Loucy (cell line): ENCODE results near the gene BAIAP2L1.

Source experiments
- H2AFZ ChIP-seq: fragments of 200-600 bp; sonication (generic); 2 replicates; pipeline ENCODE4 v1.6.0; 2016; ENCODE audit warnings: antibody characterized with exemption, mild to moderate bottlenecking, low read length, moderate library complexity
- H3F3A ChIP-seq: fragments of 200-600 bp; 2 replicates; pipeline ENCODE4 v1.6.0; 2016; ENCODE audit warnings: antibody characterized with exemption, low read depth, mild to moderate bottlenecking
- H3K27me3 ChIP-seq: fragments of 200-600 bp; sonication (generic); 2 replicates; pipeline ENCODE4 v1.6.1; 2014; ENCODE audit warnings: low read length, mild to moderate bottlenecking; ENCODE audit not compliant: insufficient read depth, poor library complexity, severe bottlenecking
- H3K36me3 ChIP-seq: fragments of 200-600 bp; sonication (generic); 2 replicates; pipeline ENCODE4 v1.6.1; 2016; ENCODE audit warnings: low read length; ENCODE audit not compliant: insufficient read depth
- H3K4me1 ChIP-seq: fragments of 200-600 bp; sonication (generic); 2 replicates; pipeline ENCODE4 v1.5.1; 2014; ENCODE audit warnings: low read length, mild to moderate bottlenecking; ENCODE audit not compliant: insufficient read depth, poor library complexity, severe bottlenecking
- H3K4me2 ChIP-seq: fragments of 200-600 bp; sonication (generic); 2 replicates; pipeline ENCODE4 v1.6.0; 2014; ENCODE audit warnings: antibody characterized with exemption, low read length, low read depth, mild to moderate bottlenecking; ENCODE audit not compliant: poor library complexity, severe bottlenecking
- H3K4me3 ChIP-seq: fragments of 200-600 bp; sonication (generic); 2 replicates; pipeline ENCODE4 v1.5.1; 2014; ENCODE audit warnings: low read length, mild to moderate bottlenecking, mixed read lengths; ENCODE audit not compliant: poor library complexity, severe bottlenecking
- H3K79me2 ChIP-seq: fragments of 200-600 bp; sonication (generic); 2 replicates; pipeline ENCODE4 v1.6.1; 2014; ENCODE audit warnings: low read length; ENCODE audit not compliant: insufficient read depth
- H3K9ac ChIP-seq: fragments of 200-600 bp; sonication (generic); 2 replicates; pipeline ENCODE4 v1.6.0; 2014; ENCODE audit warnings: mild to moderate bottlenecking, low read depth, low read length, moderate library complexity; ENCODE audit not compliant: poor library complexity, severe bottlenecking
- H3K9me2 ChIP-seq: fragments of 200-600 bp; sonication (generic); replicated peaks from 2 replicates; pipeline ENCODE4 v1.6.1; 2016; ENCODE audit warnings: low read depth, low read length, mixed read lengths
- H3K9me3 ChIP-seq: fragments of 200-600 bp; sonication (generic); 2 replicates; pipeline ENCODE4 v1.6.1; 2014; ENCODE audit warnings: mild to moderate bottlenecking, antibody characterized with exemption, low read length, low read depth; ENCODE audit not compliant: insufficient read depth
- H4K20me1 ChIP-seq: fragments of 200-600 bp; sonication (generic); 2 replicates; pipeline ENCODE4 v1.6.0; 2014; ENCODE audit warnings: antibody characterized with exemption, low read length, mild to moderate bottlenecking; ENCODE audit not compliant: insufficient read depth, poor library complexity, severe bottlenecking
- CTCF ChIP-seq: fragments of 200-600 bp; sonication (generic); conservative IDR thresholded peaks from 2 replicates; pipeline ENCODE4 v1.5.1; 2014; ENCODE audit warnings: mild to moderate bottlenecking, antibody characterized with exemption, low read length
- EZH2phosphoT487 ChIP-seq: fragments of 200-600 bp; IDR thresholded peaks from 2 replicates; pipeline ENCODE4 v1.6.1; 2018; ENCODE audit warnings: antibody characterized with exemption, mild to moderate bottlenecking, moderate library complexity, borderline replicate concordance

The BAIAP2L1 gene

GRCh38 chr7:98339043-98339442 lies 61.8 kb downstream of the BAIAP2L1 start:
- Histone ChIP-seq H3K4me1 (no peaks in the 10 kb centered on the region), H3K79me2 (no peaks in the 10 kb centered on the region), H3F3A (no peaks in the 10 kb centered on the region), H3K4me2 (no peak overlapping the region), H3K9me3 (no peaks in the 10 kb centered on the region), H4K20me1 (no peaks in the 10 kb centered on the region), H3K36me3 (no peaks in the 10 kb centered on the region), H3K4me3 (no peak overlapping the region), H3K9me2 (no peaks in the 10 kb centered on the region), H2AFZ (no peak overlapping the region), H3K27me3 (no peaks in the 10 kb centered on the region), H3K9ac (no peak overlapping the region)
- TF ChIP-seq EZH2phosphoT487 (no peak), CTCF (no peak)

GRCh38 chr7:98338441-98338840 lies 62.4 kb downstream of the BAIAP2L1 start:
- Histone ChIP-seq H2AFZ (no peak overlapping the region), H3F3A (no peaks in the 10 kb centered on the region), H3K4me3 (no peak overlapping the region), H3K9me3 (no peaks in the 10 kb centered on the region), H3K27me3 (no peaks in the 10 kb centered on the region), H3K4me2 (no peak overlapping the region), H3K79me2 (no peaks in the 10 kb centered on the region), H4K20me1 (no peaks in the 10 kb centered on the region), H3K36me3 (no peaks in the 10 kb centered on the region), H3K4me1 (no peaks in the 10 kb centered on the region), H3K9me2 (no peaks in the 10 kb centered on the region), H3K9ac (no peak overlapping the region)
- no peak for TF ChIP-seq EZH2phosphoT487
- no peak for TF ChIP-seq CTCF

DNA sequence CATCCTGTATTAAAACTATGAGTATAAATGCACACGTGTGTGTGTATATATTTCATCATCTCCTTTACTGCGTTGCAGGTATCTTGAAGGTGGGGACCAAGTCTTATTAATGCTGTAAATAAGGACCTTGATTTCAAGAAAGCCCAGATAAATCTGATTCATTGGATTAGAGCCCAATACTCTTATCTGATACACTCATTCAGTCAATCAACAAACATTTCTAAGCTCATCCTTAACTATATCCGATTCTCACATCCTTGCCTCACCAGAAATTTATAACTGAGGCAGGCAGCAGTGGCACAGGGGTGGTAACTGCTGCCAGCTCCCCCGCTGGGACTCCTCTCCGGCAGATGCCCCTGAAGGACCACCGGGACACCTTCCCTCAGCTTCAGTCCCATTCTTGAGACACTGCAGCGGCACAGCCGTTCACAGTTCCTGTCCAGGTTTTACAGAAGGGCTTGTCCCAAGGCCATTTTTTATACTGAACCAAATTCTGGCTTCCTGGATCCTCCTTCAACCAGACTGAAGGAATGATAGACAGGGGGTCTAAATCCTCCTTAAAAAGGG lies 65.4 kb downstream of the BAIAP2L1 start:
- Histone ChIP-seq H3K9ac (no peak overlapping the region), H3K9me2 (no peaks in the 10 kb centered on the region), H3F3A (no peaks in the 10 kb centered on the region), H3K4me3 (no peak overlapping the region), H3K36me3 (no peaks in the 10 kb centered on the region), H3K4me1 (no peaks in the 10 kb centered on the region), H3K4me2 (no peak overlapping the region), H3K9me3 (no peaks in the 10 kb centered on the region), H4K20me1 (no peaks in the 10 kb centered on the region), H2AFZ (no peak overlapping the region), H3K79me2 (no peaks in the 10 kb centered on the region), H3K27me3 (no peaks in the 10 kb centered on the region)
- TF ChIP-seq EZH2phosphoT487: no peak
- no peak for TF ChIP-seq CTCF
